ENCODE data around the gene PPID. TPM values are rescaled to one million over a fixed set of nuclear protein-coding genes. Genes with fewer than 3 reads are reported as not detected.
"Not testable (repeated sequence)": the region's sequence is repeated elsewhere in the genome, so short reads cannot be mapped to it uniquely, and the experiment has no call there.

PPID gene
- total and polyA plus RNA-seq, 9 of the 15 experiments (the other 6 are each of a cell fraction or from before 2014, with no cell fraction given) = 46.5 to 160 (median 98.6) TPM

DNA sequence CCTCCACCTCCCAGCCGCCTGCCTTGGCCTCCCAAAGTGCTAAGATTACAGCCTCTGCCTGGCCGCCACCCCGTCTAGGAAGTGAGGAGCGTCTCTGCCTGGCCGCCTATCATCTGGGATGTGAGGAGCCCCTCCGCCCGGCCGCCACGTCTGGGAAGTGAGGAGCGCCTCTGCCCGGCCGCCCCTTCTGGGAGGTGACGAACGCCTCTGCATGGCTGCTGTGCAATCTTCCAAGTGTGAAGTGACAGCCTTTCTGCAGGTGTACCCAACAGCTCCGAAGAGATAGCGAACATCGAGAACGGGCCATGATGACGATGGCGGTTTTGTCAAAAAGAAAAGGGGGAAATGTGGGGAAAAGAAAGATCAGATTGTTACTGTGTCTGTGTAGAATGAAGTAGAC is 36.3 kb upstream of the PPID start:
- in situ Hi-C loops (cut with MboI); DNase-seq (ENCODE audit: extremely low read depth in 1 of 4, low spot score in 3 of 4); H2AFZ ChIP-seq (ENCODE audit: low read depth, low read length); FAIRE-seq; H3K4me3 ChIP-seq; H3K9me1 ChIP-seq (ENCODE audit: control insufficient read depth, insufficient read depth, low read length); H3K27me3 ChIP-seq (ENCODE audit: control insufficient read depth in 2 of 2, insufficient read depth in 2 of 2, low read length in 2 of 2); H3K4me2 ChIP-seq (ENCODE audit: insufficient read depth, low read length); H3K9ac ChIP-seq (ENCODE audit: insufficient read depth in 1 of 2, low read depth in 2 of 2, low read length in 2 of 2); intact Hi-C loops (cut with micrococcal nuclease); H4K20me1 ChIP-seq (replicated peaks; ENCODE audit: control insufficient read depth, insufficient read depth, low read length); H3K4me1 ChIP-seq (replicated peaks in 1 of 2; ENCODE audit: control insufficient read depth in 2 of 2, insufficient read depth in 2 of 2, low read length in 2 of 2); H3K36me3 ChIP-seq (ENCODE audit: control insufficient read depth, insufficient read depth, low read length); H3K79me2 ChIP-seq (ENCODE audit: control insufficient read depth, insufficient read depth, low read length); H3K27ac ChIP-seq (ENCODE audit: extremely low read depth, low read depth, low read length); ATAC-seq; BruUV-seq (replicated peaks); CTCF ChIA-PET (ENCODE audit: low intra/inter-chr PET ratio); H3K9me3 ChIP-seq (replicated peaks; ENCODE audit: control insufficient read depth, insufficient read depth, low read depth, low read length): not testable (repeated sequence)
- POLR2A ChIA-PET = interaction anchor here (0.7 kb wide), 1 partner anchor 1997 kb away, joined by 4 read pairs; no protein-coding TSS in a partner anchor
- WGBS (ENCODE audit: insufficient coverage, low coverage, missing lambda C conversion rate) = 82% methylated on average over 8 of the region's 20 CpGs
- TF ChIP-seq, protein P1, sequence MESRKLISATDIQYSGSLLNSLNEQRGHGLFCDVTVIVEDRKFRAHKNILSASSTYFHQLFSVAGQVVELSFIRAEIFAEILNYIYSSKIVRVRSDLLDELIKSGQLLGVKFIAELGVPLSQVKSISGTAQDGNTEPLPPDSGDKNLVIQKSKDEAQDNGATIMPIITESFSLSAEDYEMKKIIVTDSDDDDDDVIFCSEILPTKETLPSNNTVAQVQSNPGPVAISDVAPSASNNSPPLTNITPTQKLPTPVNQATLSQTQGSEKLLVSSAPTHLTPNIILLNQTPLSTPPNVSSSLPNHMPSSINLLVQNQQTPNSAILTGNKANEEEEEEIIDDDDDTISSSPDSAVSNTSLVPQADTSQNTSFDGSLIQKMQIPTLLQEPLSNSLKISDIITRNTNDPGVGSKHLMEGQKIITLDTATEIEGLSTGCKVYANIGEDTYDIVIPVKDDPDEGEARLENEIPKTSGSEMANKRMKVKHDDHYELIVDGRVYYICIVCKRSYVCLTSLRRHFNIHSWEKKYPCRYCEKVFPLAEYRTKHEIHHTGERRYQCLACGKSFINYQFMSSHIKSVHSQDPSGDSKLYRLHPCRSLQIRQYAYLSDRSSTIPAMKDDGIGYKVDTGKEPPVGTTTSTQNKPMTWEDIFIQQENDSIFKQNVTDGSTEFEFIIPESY (CRISPR knock-in tag; IDR thresholded peaks at IDR 0.05) = peak; percentile 68

DNA sequence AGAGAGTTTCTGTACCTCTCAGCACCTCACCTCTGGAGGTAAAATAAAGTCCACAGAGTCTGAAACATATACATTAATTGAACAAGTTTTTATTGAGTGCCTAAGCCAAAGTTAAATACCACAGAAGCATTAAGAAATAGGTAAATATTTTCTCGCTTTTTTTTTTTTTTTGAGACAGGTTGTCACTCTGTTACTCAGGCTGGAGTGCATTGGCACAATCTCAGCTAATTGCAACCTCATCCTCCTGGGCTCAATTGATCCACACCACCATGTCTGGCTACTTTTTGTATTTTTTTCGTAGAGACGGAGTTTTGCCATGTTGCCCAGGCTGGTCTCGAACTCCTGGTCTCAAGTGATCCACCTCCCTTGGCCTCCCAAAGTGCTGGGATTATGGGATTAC is 35.5 kb upstream of the PPID start:
- intact Hi-C loops (cut with micrococcal nuclease) (no loop called here), in situ Hi-C loops (cut with MboI) (no loop called here)
- Histone ChIP-seq H3K9me1 (ENCODE audit: control insufficient read depth, insufficient read depth, low read length) (no peaks in the 10 kb centered on the region), H3K27me3 (ENCODE audit: control insufficient read depth in 2 of 2, insufficient read depth in 2 of 2, low read length in 2 of 2) (no peaks in the 10 kb centered on the region), H3K79me2 (ENCODE audit: control insufficient read depth, insufficient read depth, low read length) (no peaks in the 10 kb centered on the region), H3K36me3 (ENCODE audit: control insufficient read depth, insufficient read depth, low read length) (no peaks in the 10 kb centered on the region), H3K4me3 (no peak overlapping the region), H3K9ac (ENCODE audit: insufficient read depth in 1 of 2, low read depth in 2 of 2, low read length in 2 of 2) (no peak overlapping the region), H3K27ac (ENCODE audit: extremely low read depth, low read depth, low read length) (no peak overlapping the region), H3K9me3 (replicated peaks; ENCODE audit: control insufficient read depth, insufficient read depth, low read depth, low read length) (no peaks in the 10 kb centered on the region), H3K4me1 (replicated peaks in 1 of 2; ENCODE audit: control insufficient read depth in 2 of 2, insufficient read depth in 2 of 2, low read length in 2 of 2) (peaks cover 0 to 4% of the 10 kb centered on the region in 2 experiments; a peak in 1 of 5 replicates), H4K20me1 (replicated peaks; ENCODE audit: control insufficient read depth, insufficient read depth, low read length) (no peaks in the 10 kb centered on the region), H2AFZ (ENCODE audit: low read depth, low read length) (no peak overlapping the region), H3K4me2 (ENCODE audit: insufficient read depth, low read length) (no peak overlapping the region)
- 39% methylated on average over 4 of the region's 4 CpGs for WGBS (ENCODE audit: insufficient coverage, low coverage, missing lambda C conversion rate)
- TF ChIP-seq ZNF384 (IDR thresholded peaks at IDR 0.05; ENCODE audit: low read depth, low read length) (no peak), HDAC1 (IDR thresholded peaks at IDR 0.05) (no peak), RBM15 (IDR thresholded peaks at IDR 0.05; ENCODE audit: insufficient read depth, low read length) (no peak)
- FAIRE-seq (no peak), ATAC-seq (no peak), DNase-seq (ENCODE audit: extremely low read depth in 1 of 4, low spot score in 3 of 4) (no peak)
- POLR2A ChIA-PET = interaction anchor here (0.7 kb wide), 2 partner anchors 670 to 1998 kb away, joined by 3 to 4 read pairs; no protein-coding TSS in a partner anchor
- CTCF ChIA-PET (ENCODE audit: low intra/inter-chr PET ratio) = no interaction called here
- no TSS peak for BruUV-seq (replicated peaks)
